Nephron (organoid): ENCODE measurements around the gene CCDC107.

ENCODE experiments used
- H3K27ac Mint-ChIP-seq, 3 experiments: 2 replicates each; pipeline ENCODE4 v1.8.0; 2020; ENCODE audit warnings: mixed read lengths in 3 of 3, mild to moderate bottlenecking in 2 of 3, moderate library complexity in 1 of 3
- H3K27me3 Mint-ChIP-seq: 2 replicates; pipeline ENCODE4 v1.8.0; 2021; ENCODE audit warnings: low read depth, mild to moderate bottlenecking, moderate library complexity, mixed read lengths
- H3K36me3 Mint-ChIP-seq: 2 replicates; pipeline ENCODE4 v1.8.0; 2020; ENCODE audit warnings: low read depth, mixed read lengths
- H3K4me1 Mint-ChIP-seq: 2 replicates; pipeline ENCODE4 v1.8.0; 2020; ENCODE audit warnings: mixed read lengths
- H3K4me3 Mint-ChIP-seq, 3 experiments: 2 replicates each; pipeline ENCODE4 v1.8.0; 2020; ENCODE audit warnings: mild to moderate bottlenecking in 3 of 3, mixed read lengths in 3 of 3, moderate library complexity in 2 of 3
- H3K9me3 Mint-ChIP-seq: 2 replicates; pipeline ENCODE4 v1.8.0; 2020; ENCODE audit warnings: mixed read lengths
- TF ChIP-seq, protein P1 (sequence below), 3 experiments: fragments of 200-600 bp; sonication (generic); IDR thresholded peaks; one replicate each; pipeline ENCODE4 v1.5.0; 2021; ENCODE audit warnings: antibody characterized with exemption in 3 of 3; ENCODE audit not compliant: unreplicated experiment in 3 of 3

CCDC107 gene

DNA sequence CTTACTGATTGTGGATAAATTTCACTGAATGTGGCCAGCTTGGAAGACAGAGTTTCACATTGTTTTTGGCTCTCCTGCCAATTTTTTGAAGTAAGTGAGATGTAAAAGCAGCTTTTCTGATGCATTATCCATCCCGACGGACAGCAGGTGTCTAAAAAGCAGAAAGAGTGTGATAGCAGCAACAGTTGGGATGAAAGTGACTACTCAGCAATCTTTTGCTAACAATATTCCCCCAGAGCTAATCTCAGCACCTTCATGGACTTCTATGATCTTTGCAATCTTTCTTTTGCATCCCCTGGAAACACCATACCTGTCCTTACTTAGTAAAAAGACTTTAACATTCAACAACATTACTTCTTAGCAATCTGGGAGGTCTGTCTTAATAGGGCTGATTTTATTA, 45.2 kb upstream of the CCDC107 start:
- no peak overlapping the region for H3K27ac Mint-ChIP-seq
- H3K9me3 Mint-ChIP-seq, result no peaks in the 10 kb centered on the region
- peaks cover 48% of the 10 kb centered on the region for H3K27me3 Mint-ChIP-seq
- H3K4me1 Mint-ChIP-seq, result peaks cover 10% of the 10 kb centered on the region
- no peak overlapping the region for H3K4me3 Mint-ChIP-seq
- TF ChIP-seq, protein P1, sequence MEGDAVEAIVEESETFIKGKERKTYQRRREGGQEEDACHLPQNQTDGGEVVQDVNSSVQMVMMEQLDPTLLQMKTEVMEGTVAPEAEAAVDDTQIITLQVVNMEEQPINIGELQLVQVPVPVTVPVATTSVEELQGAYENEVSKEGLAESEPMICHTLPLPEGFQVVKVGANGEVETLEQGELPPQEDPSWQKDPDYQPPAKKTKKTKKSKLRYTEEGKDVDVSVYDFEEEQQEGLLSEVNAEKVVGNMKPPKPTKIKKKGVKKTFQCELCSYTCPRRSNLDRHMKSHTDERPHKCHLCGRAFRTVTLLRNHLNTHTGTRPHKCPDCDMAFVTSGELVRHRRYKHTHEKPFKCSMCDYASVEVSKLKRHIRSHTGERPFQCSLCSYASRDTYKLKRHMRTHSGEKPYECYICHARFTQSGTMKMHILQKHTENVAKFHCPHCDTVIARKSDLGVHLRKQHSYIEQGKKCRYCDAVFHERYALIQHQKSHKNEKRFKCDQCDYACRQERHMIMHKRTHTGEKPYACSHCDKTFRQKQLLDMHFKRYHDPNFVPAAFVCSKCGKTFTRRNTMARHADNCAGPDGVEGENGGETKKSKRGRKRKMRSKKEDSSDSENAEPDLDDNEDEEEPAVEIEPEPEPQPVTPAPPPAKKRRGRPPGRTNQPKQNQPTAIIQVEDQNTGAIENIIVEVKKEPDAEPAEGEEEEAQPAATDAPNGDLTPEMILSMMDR (IDR thresholded peaks at IDR 0.05; ENCODE audit: unreplicated experiment in 3 of 3), result no peak
- peaks cover 14% of the 10 kb centered on the region for H3K36me3 Mint-ChIP-seq

DNA sequence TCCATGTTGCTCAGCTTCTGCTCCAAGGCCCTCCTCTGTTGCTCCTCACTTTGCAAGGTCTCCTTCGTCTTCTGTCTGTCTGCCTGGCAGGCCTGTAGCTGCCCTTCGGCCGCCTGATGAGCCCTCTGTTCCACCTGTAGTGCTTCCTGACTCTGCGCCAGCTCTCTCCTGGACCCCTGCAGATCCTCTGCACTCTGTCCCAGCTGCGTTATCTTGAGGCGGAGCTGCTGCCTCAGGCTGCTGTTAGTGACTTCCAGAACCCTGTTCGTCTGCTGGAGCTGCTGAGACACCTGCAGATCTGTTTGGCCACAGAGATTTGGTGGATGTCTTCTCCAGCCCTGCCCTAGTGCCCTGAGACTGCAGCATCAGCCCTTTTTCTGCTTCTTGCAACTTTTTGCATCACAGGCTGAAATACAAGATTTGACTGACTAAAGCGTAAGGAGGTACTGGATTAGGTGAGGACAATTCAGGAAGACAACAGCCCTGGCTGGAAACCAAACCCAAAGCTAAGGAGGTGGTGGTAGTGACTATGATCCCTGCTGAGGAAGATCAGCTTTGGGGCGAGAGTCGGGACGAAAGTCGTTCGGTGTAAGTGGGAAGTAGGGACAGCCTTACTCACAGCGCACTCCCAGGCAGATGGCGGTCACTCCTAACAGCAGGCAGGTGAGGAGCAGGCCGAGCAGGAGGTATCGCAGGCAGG, 42.0 kb upstream of the CCDC107 start:
- peaks cover 58% of the 10 kb centered on the region for H3K27me3 Mint-ChIP-seq
- TF ChIP-seq, protein P1 (IDR thresholded peaks at IDR 0.05; ENCODE audit: unreplicated experiment in 3 of 3), result no peak
- peak overlapping the region; percentile 49 to 64 (median 52) for H3K4me3 Mint-ChIP-seq
- peaks cover 13% of the 10 kb centered on the region for H3K4me1 Mint-ChIP-seq
- no peak overlapping the region for H3K27ac Mint-ChIP-seq
- no peaks in the 10 kb centered on the region for H3K36me3 Mint-ChIP-seq
- no peaks in the 10 kb centered on the region for H3K9me3 Mint-ChIP-seq

DNA sequence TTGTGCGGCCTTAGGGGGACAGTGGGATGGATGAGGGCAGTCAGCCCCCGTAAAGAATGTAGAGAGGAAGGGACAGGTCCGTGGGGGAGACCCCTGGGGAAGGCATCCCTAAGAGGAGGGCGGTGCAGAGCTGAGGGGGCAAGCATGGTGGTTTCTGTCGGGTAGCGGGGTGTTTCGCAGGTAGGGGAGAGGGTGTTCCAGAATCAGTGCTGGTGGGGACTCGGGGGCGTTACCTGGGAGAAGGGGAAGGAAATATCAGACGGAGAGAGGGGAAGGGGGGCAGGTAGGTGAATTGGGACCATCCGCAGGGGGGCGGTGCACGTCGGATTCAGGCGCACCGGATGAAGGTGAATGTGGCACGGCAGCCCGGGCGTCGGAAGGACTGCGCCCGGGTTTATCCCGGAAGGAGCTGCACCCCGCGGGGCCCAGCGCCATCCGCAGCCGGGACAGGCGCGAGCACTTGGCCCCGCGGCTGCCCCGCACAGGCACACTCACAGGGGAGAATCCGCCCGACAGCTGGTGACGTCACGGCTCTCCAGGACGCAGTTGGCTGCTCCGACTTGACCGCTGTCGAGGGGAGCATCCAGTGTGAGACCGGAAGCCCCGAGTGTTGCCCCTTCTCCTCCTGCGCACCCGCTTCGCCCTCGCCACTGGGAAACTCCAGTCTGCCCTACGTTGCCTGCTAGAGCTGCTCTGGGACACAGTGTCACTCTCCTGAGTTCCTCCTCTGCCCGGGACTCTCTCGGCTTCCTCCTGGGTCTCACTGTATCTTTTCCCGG, 41.2 kb upstream of the CCDC107 start:
- H3K27ac Mint-ChIP-seq, result no peak overlapping the region
- peaks cover 10% of the 10 kb centered on the region for H3K4me1 Mint-ChIP-seq
- TF ChIP-seq, protein P1 (IDR thresholded peaks at IDR 0.05; ENCODE audit: unreplicated experiment in 3 of 3), result no peak
- no peaks in the 10 kb centered on the region for H3K36me3 Mint-ChIP-seq
- peak overlapping the region; percentile 58 to 74 (median 72) for H3K4me3 Mint-ChIP-seq
- no peaks in the 10 kb centered on the region for H3K9me3 Mint-ChIP-seq
- H3K27me3 Mint-ChIP-seq, result peaks cover 58% of the 10 kb centered on the region

DNA sequence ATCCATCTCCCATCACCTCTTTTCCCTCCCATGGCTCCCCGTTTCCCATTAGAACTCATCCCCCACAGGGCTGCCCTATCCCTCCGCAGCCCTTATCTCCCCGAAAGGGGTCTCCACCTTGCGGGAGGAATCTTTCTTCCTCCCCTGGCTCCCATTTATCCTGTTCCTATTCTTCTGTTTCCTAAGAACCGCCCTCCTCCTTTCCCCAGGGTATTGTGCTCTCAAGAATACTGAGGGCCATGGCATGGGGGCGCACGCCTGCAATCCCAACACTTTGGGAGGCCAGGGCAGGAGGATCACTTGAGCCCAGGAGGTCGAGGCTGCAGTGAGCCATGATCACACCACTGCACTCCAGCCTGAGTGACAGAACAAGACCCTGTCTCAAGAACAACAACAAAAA, 40.5 kb upstream of the CCDC107 start:
- Mint-ChIP-seq H3K27ac (no peak overlapping the region), H3K4me3 (peak overlapping the region; percentile 58 to 74 (median 72)), H3K27me3 (peaks cover 58% of the 10 kb centered on the region), H3K36me3 (no peaks in the 10 kb centered on the region), H3K4me1 (peaks cover 10% of the 10 kb centered on the region), H3K9me3 (no peaks in the 10 kb centered on the region)
- TF ChIP-seq, protein P1 (IDR thresholded peaks at IDR 0.05; ENCODE audit: unreplicated experiment in 3 of 3), result no peak

DNA sequence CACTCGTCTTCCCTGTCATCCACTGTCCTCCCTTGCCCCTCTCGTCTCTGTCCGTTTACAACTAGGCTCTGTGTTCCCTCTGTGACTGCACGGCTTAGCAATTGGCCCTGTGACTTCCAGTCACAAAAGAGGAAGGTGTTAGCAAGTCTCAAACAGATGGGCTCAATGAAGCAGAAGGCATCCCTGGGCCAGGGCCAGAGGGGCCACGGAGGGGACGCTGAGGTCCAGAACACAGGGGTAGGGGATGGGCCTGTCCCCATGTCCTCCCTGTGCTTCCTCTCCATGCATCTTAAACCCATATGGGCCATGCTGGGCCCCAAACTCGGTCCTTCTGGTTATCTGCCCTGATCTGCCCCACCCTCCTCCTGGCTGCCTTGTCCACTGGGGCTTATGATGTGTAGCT, 39.8 kb upstream of the CCDC107 start, which contains the start of gene CD72:
Gene CD72, minus strand, starts transcription at position 89 of the 403 bp plus-strand sequence. CDS start 110 bp downstream, outside the sequence.
- Mint-ChIP-seq H3K9me3 (no peaks in the 10 kb centered on the region), H3K4me3 (peak within 1 kb of the TSS; percentile 58 to 74 (median 72)), H3K36me3 (no peaks in the 10 kb centered on the region), H3K27ac (peak within 1 kb of the TSS in 1 of 3 experiments; percentile 71), H3K4me1 (peaks cover 10% of the 10 kb centered on the region), H3K27me3 (peaks cover 54% of the 10 kb centered on the region)
- TF ChIP-seq, protein P1 (IDR thresholded peaks at IDR 0.05; ENCODE audit: unreplicated experiment in 3 of 3), result no peak
